ENCODE results near the gene NMNAT2. TPM values are rescaled to one million over a fixed set of nuclear protein-coding genes. Genes with fewer than 3 reads are reported as not detected.

NMNAT2 gene
- total and polyA plus RNA-seq, 2 of the 8 experiments (the other 6 are each of a cell fraction or from before 2014, with no cell fraction given) = 6.5 to 20.9 TPM

DNA sequence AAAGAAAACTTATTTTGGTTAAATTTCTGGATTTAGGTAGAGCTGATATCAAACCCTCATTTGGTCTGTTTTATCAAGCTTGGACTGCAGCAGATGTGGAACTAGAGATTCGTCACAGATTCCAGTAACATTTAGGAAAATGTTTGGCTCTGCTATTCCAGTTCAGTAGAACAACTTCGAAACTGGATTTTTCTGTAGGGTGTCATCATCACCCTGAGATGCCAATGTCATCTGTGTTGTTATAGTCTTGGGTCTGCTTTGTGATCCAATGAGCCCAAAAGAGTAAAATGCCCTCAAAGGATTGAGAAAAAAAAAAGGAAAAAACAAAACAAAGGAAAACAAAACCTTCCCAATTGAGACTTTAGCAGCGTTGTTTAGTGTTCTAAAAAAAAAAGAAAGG is 176.7 kb downstream of the NMNAT2 start:
- Histone ChIP-seq H3K9ac (replicated peaks in 1 of 4; ENCODE audit: extremely low read depth in 1 of 4, low read depth in 3 of 4, low read length in 3 of 4) (no peak overlapping the region), H3K4me3 (ENCODE audit: extremely low read depth in 1 of 4, insufficient read depth in 2 of 4, low read depth in 3 of 4, low read length in 4 of 4) (no peak overlapping the region), H3K4ac (replicated peaks; ENCODE audit: insufficient read length, low read depth, low read length) (no peak overlapping the region), H3K56ac (replicated peaks; ENCODE audit: insufficient read length, low read depth, low read length) (no peak overlapping the region), H2BK120ac (replicated peaks; ENCODE audit: low read depth, low read length) (no peak overlapping the region), H3K79me1 (ENCODE audit: low read depth, low read length) (no peaks in the 10 kb centered on the region), H4K20me1 (replicated peaks in 1 of 2; ENCODE audit: control insufficient read depth in 1 of 2, insufficient read depth in 2 of 2, low read length in 2 of 2) (no peaks in the 10 kb centered on the region), H3K18ac (ENCODE audit: extremely low read depth, low read length) (no peak overlapping the region), H3K27me3 (replicated peaks in 1 of 4; ENCODE audit: control insufficient read depth in 3 of 4, extremely low read depth in 1 of 4, insufficient read depth in 3 of 4, low read length in 3 of 4) (no peaks in the 10 kb centered on the region), H3K23me2 (ENCODE audit: low read depth, low read length) (no peaks in the 10 kb centered on the region), H2BK15ac (ENCODE audit: low read length) (no peak overlapping the region), H2BK5ac (ENCODE audit: low read depth, low read length) (no peak overlapping the region), H2BK20ac (ENCODE audit: low read length) (no peak overlapping the region), H3K4me1 (replicated peaks in 1 of 4; ENCODE audit: control insufficient read depth in 3 of 4, insufficient read depth in 4 of 4, low read length in 3 of 4) (no peaks in the 10 kb centered on the region), H3K36me3 (ENCODE audit: control insufficient read depth in 2 of 4, insufficient read depth in 4 of 4, low read length in 3 of 4) (peaks cover 0 to 3% (median 0%) of the 10 kb centered on the region in 4 experiments; a peak in 1 of 8 replicates), H3K79me2 (ENCODE audit: control insufficient read depth in 1 of 2, insufficient read depth in 2 of 2, low read length in 2 of 2) (no peaks in the 10 kb centered on the region), H4K91ac (replicated peaks; ENCODE audit: insufficient read length, low read length) (no peak overlapping the region), H3K27ac (ENCODE audit: low read depth, low read length) (no peak overlapping the region), H2BK12ac (ENCODE audit: low read depth, low read length) (no peak overlapping the region), H3K14ac (ENCODE audit: insufficient read length) (no peak overlapping the region), H3K4me2 (ENCODE audit: insufficient read depth in 1 of 2, low read depth in 2 of 2, low read length in 2 of 2) (no peak overlapping the region), H4K8ac (ENCODE audit: extremely low read depth, insufficient read depth, low read length) (no peak overlapping the region), H2AFZ (ENCODE audit: low read length) (no peak overlapping the region), H3K23ac (ENCODE audit: insufficient read length) (no peak overlapping the region), H4K5ac (ENCODE audit: insufficient read length, low read depth, low read length) (no peak overlapping the region), H2AK5ac (ENCODE audit: low read depth, low read length) (no peak overlapping the region), H3K9me3 (ENCODE audit: insufficient read depth in 2 of 2, low read depth in 1 of 2, low read length in 1 of 2) (no peaks in the 10 kb centered on the region)
- WGBS, 2 experiments (ENCODE audit: extremely low coverage in 1 of 2, insufficient coverage in 1 of 2, insufficient read length in 1 of 2, insufficient replicate concordance in 2 of 2, low coverage in 1 of 2, low lambda C conversion rate in 2 of 2, missing lambda C conversion rate in 1 of 2) = 83% methylated on average over 3 of the region's 3 CpGs; no CpG with 5 or more reads in 1 of the 2 experiments
- no peak for FAIRE-seq
- POLR2A ChIA-PET (ENCODE audit: partially characterized antibody) = no interaction called here
- no peak for DNase-seq (ENCODE audit: low read depth in 1 of 2, low spot score in 2 of 2)
- CTCF ChIA-PET (ENCODE audit: partially characterized antibody) = interaction anchor here (1.3 to 8.7 kb wide), 2 partner anchors 13 to 21 kb away, joined by 4 to 51 read pairs; no protein-coding TSS in a partner anchor
- TF ChIP-seq ASH2L (IDR thresholded peaks at IDR 0.05; ENCODE audit: low read length) = no peak
- TF ChIP-seq SIN3A (conservative IDR thresholded peaks at IDR 0.05 in 1 of 2, IDR thresholded peaks at IDR 0.05 in 1 of 2; ENCODE audit: low read depth in 1 of 2, low read length in 2 of 2) = no peak
- TF ChIP-seq RFX5 (IDR thresholded peaks at IDR 0.05; ENCODE audit: borderline replicate concordance, low read depth, low read length) = no peak
- no peak for TF ChIP-seq CBX8 (IDR thresholded peaks at IDR 0.05; ENCODE audit: borderline replicate concordance, low read depth, low read length)
- TF ChIP-seq FOSL1 (IDR thresholded peaks at IDR 0.05; ENCODE audit: insufficient read depth, low read depth, low read length) = no peak
- no peak for TF ChIP-seq SP4 (IDR thresholded peaks at IDR 0.05; ENCODE audit: low read length)
- no peak for TF ChIP-seq EZH2 (IDR thresholded peaks at IDR 0.05; ENCODE audit: low read depth, low read length, severe bottlenecking)
- TF ChIP-seq POU5F1 (IDR thresholded peaks at IDR 0.05; ENCODE audit: low read depth, low read length) = no peak
- TF ChIP-seq RXRA (IDR thresholded peaks at IDR 0.05; ENCODE audit: insufficient read depth, low read depth, low read length) = no peak
- TF ChIP-seq, protein P1, sequence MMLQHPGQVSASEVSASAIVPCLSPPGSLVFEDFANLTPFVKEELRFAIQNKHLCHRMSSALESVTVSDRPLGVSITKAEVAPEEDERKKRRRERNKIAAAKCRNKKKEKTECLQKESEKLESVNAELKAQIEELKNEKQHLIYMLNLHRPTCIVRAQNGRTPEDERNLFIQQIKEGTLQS (IDR thresholded peaks at IDR 0.05; ENCODE audit: insufficient read depth, low read depth, low read length) = no peak
- no peak for TF ChIP-seq POLR2AphosphoS5 (IDR thresholded peaks at IDR 0.05; ENCODE audit: low read depth, low read length)
- no peak for TF ChIP-seq CHD1 (IDR thresholded peaks at IDR 0.05; ENCODE audit: low read depth, low read length)
- TF ChIP-seq EP300 (IDR thresholded peaks at IDR 0.05; ENCODE audit: borderline replicate concordance in 1 of 2, low read depth in 2 of 2, low read length in 2 of 2) = no peak
- no peak for TF ChIP-seq MAFK (IDR thresholded peaks at IDR 0.05; ENCODE audit: low read depth, low read length)
